Psoas muscle (tissue), 8 donors: Measurements from ENCODE around the gene CAST. TPM values are rescaled to one million over a fixed set of nuclear protein-coding genes. Genes with fewer than 3 reads are reported as not detected.

ENCODE experiments used
- ATAC-seq, 4 donors: fragments of 200-7000 bp; cut with Tn5 transposase; one replicate each; pipeline ENCODE4 v1.9.1; 2020; ENCODE audit warnings: moderate library complexity in 3 of 4, mild to moderate bottlenecking in 2 of 4
- DNase-seq, 2 donors: peaks; one replicate each; pipeline ENCODE4 v3.0.0-alpha.2; 2020
- H3K27ac ChIP-seq: fragments of 200-600 bp; one replicate; pipeline ENCODE4 v1.8.0; 2022
- H3K27me3 ChIP-seq, 3 donors: fragments of 200-600 bp in 1 of 3; one replicate each; pipeline versions ENCODE4 v1.6.1 to v1.8.0; 2013 to 2022; ENCODE audit warnings: low read length in 2 of 3, mild to moderate bottlenecking in 2 of 3, moderate library complexity in 1 of 3; ENCODE audit not compliant: insufficient read depth in 3 of 3
- H3K36me3 ChIP-seq, 2 donors: fragments of 200-600 bp in 1 of 2; one replicate each; pipeline versions ENCODE4 v1.6.1 to v1.8.0; 2013 to 2022; ENCODE audit warnings: low read depth in 1 of 2, mild to moderate bottlenecking in 1 of 2, moderate library complexity in 1 of 2; ENCODE audit not compliant: insufficient read depth in 1 of 2
- H3K4me1 ChIP-seq: fragments of 200-600 bp; one replicate; pipeline ENCODE4 v1.8.0; 2022
- H3K4me3 ChIP-seq: fragments of 200-600 bp; one replicate; pipeline ENCODE4 v1.8.0; 2022; ENCODE audit warnings: mild to moderate bottlenecking
- H3K9me3 ChIP-seq: fragments of 200-600 bp; one replicate; pipeline ENCODE4 v1.8.0; 2022
- CTCF ChIP-seq: fragments of 200-600 bp; IDR thresholded peaks from one replicate; pipeline ENCODE4 v1.8.0; 2022; ENCODE audit warnings: antibody characterized with exemption
- WGBS, 3 donors: extraction: QIAGEN DNeasy Blood & Tissue Kit; methylation state at CpG; one replicate each; pipeline versions ENCODE4 v1.1.6 to v1.1.7; 2013; 5-methylcytosine and 5-hydroxymethylcytosine counted together
- intact Hi-C, 2 donors: fragments of 100-400 bp; cut with DNase I; formaldehyde crosslinking; loops; one replicate each; pipeline versions ENCODE4 v1.11.0 to v1.14.2; 2022
- polyA plus RNA-seq, 3 donors: library from polyadenylated mRNA; stranded (reverse); fragments of 200-250 nt; gene quantifications; one replicate each; pipeline ENCODE4 v1.2.3, GENCODE V29; 2013
- total RNA-seq, 4 donors: library from RNA; stranded (reverse); fragmentation: NEBNext Ultra II Directional in 2 of 4; extraction: Animal tissue kit (Norgen Biotek cat#: 25700) in 2 of 4; gene quantifications; one replicate each; pipeline versions ENCODE4 v1.2.1 to v1.2.4, GENCODE V29; 2021 to 2023
- donor health status: healthy with polysubstance abuse.
- donor health status: DM: no; HTN: no; CAD: no; lungs with moderate emphysema.
- donor health status: Bipolar disorder and iron deficiency.
- donor health status: healthy.
- donor health status: DM: yes; HTN: yes; CAD: no.
- donor health status: DM: no; HTN: no; CAD: no.
- donor health status: DM: no; HTN: no; CAD: no.
- donor health status: DM: yes; HTN: yes; CAD: no.

Gene CAST
- total and polyA plus RNA-seq, 7 donors, result 193 to 447 (median 312) TPM

GRCh38 chr5:96709152-96709821 lies 47.1 kb downstream of the CAST start:
- intact Hi-C loops, result no loop called here
- no peaks in the 10 kb centered on the region for H3K36me3 ChIP-seq
- WGBS, 3 donors, result 30 to 36% (median 33%) methylated on average over 3 of the region's 3 CpGs
- peaks cover 82% of the 10 kb centered on the region for H3K4me1 ChIP-seq
- no peaks in the 10 kb centered on the region for H3K9me3 ChIP-seq
- no peak overlapping the region for H3K4me3 ChIP-seq
- H3K27me3 ChIP-seq, result no peaks in the 10 kb centered on the region
- no peak for DNase-seq
- peak overlapping the region; percentile 99 for H3K27ac ChIP-seq
- no peak for TF ChIP-seq CTCF
- peak; percentile 62 to 69 (median 64) for ATAC-seq

GRCh38 chr5:96712100-96712746 lies 50.0 kb downstream of the CAST start:
- ATAC-seq (no peak), DNase-seq (no peak)
- H3K4me1 ChIP-seq, result peaks cover 81% of the 10 kb centered on the region
- H3K27ac ChIP-seq, result peak overlapping the region; percentile 26
- H3K27me3 ChIP-seq, result no peaks in the 10 kb centered on the region
- H3K9me3 ChIP-seq, result no peaks in the 10 kb centered on the region
- H3K36me3 ChIP-seq, result no peaks in the 10 kb centered on the region
- H3K4me3 ChIP-seq, result no peak overlapping the region
- 94 to 96% (median 95%) methylated on average over 2 of the region's 2 CpGs for WGBS, 3 donors
- no peak for TF ChIP-seq CTCF
- intact Hi-C loops, result no loop called here

- no peak overlapping the region for H3K4me3 ChIP-seq
- H3K27ac ChIP-seq, result peak overlapping the region; percentile 70
- ATAC-seq, result peak in 1 of 4 donors; percentile 5
- H3K4me1 ChIP-seq, result peaks cover 81% of the 10 kb centered on the region
- DNase-seq, result no peak
- H3K27me3 ChIP-seq, result no peaks in the 10 kb centered on the region
- no peaks in the 10 kb centered on the region for H3K9me3 ChIP-seq
- TF ChIP-seq CTCF, result no peak
- intact Hi-C loops, result no loop called here
- H3K36me3 ChIP-seq, result no peaks in the 10 kb centered on the region
Observed at GRCh38 chr5:96714450-96714849, 52.3 kb downstream of the CAST start.

GRCh38 chr5:96714951-96715451 lies 52.8 kb downstream of the CAST start:
- DNase-seq (peak in 1 of 2 donors; percentile 25), ATAC-seq (peak; percentile 83 to 92 (median 86))
- Histone ChIP-seq H3K36me3 (no peaks in the 10 kb centered on the region), H3K9me3 (no peaks in the 10 kb centered on the region), H3K4me1 (peaks cover 81% of the 10 kb centered on the region), H3K27me3 (no peaks in the 10 kb centered on the region), H3K27ac (peak overlapping the region; percentile 70), H3K4me3 (no peak overlapping the region)
- TF ChIP-seq CTCF, result no peak
- intact Hi-C loops, result no loop called here
- WGBS, 3 donors, result 0 to 5% (median 2%) methylated on average over 2 of the region's 2 CpGs
